ENCODE data around the gene ANP32B.
"Not testable (repeated sequence)": the region's sequence is repeated elsewhere in the genome, so short reads cannot be mapped to it uniquely, and the experiment has no call there.

Gene ANP32B

GRCh38 chr9:97964901-97965300 is 18.2 kb upstream of the ANP32B start:
- FAIRE-seq: no peak

DNA sequence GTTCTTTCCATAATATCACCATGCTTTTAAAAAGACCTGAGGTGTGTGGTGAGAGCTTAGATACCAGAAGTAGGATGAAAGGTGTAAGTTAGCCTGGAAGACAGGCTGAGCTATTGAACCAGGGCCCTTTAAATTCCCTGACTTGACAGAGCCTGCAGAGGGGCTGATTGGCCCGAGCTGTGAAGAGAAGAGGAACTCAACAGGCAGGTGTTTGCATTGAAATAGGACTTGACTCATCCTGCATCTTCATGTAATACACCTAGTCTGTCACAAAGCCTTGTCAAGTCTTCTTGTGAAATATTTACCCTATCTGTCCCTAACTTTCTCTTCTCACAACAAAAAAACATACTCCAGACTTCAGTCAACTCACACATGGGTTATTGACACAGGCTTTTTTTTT is 16.6 kb upstream of the ANP32B start:
- no peak for FAIRE-seq

DNA sequence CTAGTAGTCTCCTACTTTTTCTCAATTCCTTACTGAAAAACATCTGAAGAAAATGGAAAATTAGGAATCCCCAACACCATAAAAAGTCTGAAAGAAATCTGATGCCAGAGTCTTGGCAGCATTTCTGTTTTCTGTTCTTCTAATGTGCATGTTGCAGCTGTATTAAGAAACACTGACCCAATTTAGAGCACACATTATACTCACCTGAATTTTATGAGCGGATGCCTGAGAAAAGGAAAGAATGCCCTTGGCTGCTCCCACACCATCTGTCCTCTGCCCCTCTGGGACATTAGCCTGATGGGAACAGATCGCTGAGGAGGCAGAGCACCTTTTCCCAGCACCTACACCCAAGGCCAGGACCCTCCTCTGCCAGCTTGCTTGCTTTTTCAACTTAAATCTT is 14.1 kb upstream of the ANP32B start:
- no peak for FAIRE-seq

- no peak for FAIRE-seq
Measured at GRCh38 chr9:97970165-97970564, 13.0 kb upstream of the ANP32B start.

- no peak for FAIRE-seq
Measured at GRCh38 chr9:97972753-97973152, 10.4 kb upstream of the ANP32B start.

- FAIRE-seq: no peak
Measured at GRCh38 chr9:97975376-97975775, 7.8 kb upstream of the ANP32B start.

- FAIRE-seq: not testable (repeated sequence)
Measured at GRCh38 chr9:97976633-97977032, 6.5 kb upstream of the ANP32B start.

GRCh38 chr9:97978371-97979130 is 4.6 kb upstream of the ANP32B start:
- FAIRE-seq: no peak

DNA sequence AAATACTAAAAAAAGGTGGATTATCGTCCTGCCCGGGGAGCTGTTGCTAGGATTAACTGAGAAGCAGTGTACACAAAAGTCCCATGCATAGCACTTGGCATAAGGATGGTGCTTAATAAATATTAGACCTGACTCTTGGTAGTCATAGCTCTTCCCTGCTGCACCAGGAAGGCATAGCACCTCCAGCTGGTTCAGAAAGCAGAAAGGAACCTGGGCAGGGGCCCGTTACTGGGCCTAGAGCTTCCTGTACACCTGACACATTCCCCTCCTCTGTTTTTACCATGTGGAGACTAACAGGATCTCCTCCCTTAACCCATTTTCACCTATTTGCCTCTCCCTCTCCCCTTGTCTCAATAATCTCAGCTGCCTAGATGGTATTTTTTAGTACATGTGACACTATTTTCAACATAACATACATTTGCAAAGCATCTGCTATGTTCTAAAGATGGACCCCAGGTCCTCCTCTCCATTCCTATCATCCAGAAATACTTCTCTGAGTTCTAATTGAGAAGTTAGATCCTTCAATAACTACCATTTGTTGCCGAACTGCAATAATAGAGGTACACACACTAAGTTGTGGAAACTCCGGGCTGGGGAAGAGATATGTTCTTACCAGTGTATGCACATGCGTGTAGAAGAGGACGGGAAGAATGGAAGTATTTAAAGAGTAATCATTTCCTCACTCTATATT is 3.2 kb upstream of the ANP32B start:
- FAIRE-seq: no peak

DNA sequence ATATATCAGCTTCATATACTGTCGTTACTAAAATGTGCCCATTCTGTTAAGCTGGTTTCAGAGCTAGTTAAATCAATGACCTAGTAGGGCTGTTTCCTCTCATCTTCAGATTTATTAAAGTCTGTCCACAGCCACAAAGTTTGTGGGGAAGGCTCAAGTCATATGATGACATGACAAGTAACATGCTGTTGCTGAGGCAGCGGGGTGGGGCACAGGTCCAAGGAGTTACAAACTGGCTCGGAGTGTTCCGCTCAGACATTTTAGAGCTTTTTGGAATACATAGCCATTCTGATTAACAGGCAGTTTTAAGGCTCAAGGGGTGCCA is 2.7 kb upstream of the ANP32B start:
- no peak for FAIRE-seq

DNA sequence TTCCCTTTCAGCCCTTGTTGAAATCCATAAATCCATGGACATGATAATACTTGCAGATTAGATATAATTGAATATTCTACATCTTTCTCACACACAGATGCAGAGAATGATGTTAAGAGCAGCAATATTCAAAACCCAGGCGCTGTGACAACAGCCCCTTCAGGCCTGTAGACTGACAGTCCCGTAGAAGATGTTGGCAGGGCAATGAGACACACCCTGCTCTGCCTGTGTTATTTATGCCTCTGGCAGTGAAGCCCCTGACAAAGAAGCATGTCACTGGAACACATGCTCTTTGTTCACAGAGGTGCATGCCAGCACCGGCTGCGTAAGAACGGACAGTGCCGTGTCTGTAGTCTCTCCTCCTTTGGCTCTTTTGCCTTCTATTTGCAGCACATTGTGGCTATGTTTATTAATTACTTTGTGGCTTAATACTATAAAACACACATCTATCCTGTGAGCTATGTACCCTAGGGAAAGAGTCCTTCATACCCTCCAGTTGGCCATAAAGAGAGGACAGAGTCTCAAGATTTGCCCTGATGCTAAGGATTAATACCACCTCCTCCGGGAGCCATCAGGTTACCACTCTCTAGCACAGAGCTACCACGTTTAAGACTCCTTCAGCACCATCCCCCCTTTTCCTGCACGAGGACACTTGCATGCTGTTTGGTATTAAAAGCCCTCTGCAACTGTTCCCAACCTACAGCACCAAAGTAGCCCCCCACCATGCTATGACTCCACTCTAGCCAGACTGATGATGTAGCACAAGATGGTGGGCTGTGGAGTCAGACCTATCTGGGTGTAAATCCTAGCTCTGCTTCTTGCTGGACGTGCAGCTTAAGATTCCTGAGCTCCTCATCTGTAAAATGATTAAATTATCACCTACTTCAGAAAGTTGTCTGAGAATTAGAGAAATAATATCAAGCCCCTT is 2.0 kb upstream of the ANP32B start:
- FAIRE-seq: no peak

DNA sequence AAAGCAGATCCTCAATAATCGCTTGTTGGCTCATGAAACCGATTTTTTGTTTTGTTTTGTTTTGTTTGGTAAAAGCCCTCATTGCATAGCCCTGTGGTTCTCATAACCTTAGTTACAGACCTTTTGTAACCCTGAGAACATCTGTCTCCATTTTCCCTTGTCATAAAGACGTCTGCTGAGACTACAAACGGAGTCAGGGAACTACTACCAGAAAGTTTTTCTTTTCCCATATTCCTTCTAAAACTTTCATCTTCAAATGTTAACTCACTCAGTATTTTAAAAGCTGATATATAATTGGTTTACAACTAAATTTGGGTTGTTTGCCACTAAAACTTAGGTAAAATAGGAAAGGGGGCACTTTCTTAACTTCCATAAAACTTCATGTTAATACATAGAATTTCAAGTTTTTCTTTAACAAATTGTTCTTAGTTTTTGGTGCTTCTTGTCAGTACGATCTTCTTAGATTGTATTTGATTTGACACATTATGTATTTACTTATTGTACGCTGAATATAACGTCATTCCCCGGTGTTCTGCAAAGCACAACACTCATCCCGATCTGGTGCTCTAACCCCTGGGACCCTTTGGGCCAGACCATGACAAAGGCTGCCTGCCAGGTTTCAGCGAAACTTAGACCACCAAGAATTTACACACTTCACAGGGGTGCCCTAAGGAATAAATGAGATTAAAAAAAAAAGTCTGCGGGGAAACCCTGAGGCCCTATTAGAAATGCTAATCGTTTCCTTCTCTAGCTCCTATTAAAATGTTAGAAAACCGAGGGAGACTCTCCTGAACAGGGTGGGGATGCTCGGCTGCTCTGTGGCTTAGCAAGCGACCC is 1.1 kb upstream of the ANP32B start:
- FAIRE-seq: no peak

DNA sequence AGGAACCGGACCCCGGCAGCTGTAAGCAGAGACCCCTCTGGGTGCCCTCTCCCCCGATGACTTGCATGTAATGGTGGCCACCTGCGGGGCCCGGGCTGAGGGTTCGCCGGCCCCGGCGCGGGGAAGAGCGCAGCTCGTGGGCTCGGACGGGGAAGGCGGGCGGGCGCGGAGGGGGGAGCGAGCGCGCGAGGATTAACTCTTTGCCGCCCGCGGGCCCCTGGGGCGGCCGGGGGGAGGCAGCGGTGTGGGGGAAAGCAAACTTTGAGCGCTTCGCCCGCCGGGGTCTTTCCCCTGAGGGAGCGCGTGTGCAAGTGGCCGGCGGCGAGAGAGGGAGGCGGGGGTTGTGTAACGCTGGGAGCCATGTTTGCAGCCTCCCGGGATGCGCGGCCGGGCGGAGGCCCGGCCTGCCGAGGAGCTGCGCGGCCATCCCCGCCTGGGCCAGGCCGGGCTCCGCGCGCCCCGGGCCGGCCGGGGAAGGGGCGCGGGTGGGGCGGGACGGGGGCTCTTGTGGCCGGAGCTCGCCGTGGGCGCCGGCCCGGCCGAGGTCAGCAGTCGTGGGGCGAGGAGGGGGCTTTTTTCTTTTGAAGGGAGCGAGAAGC is 547 bp downstream of the ANP32B start:
- no peak for FAIRE-seq

DNA sequence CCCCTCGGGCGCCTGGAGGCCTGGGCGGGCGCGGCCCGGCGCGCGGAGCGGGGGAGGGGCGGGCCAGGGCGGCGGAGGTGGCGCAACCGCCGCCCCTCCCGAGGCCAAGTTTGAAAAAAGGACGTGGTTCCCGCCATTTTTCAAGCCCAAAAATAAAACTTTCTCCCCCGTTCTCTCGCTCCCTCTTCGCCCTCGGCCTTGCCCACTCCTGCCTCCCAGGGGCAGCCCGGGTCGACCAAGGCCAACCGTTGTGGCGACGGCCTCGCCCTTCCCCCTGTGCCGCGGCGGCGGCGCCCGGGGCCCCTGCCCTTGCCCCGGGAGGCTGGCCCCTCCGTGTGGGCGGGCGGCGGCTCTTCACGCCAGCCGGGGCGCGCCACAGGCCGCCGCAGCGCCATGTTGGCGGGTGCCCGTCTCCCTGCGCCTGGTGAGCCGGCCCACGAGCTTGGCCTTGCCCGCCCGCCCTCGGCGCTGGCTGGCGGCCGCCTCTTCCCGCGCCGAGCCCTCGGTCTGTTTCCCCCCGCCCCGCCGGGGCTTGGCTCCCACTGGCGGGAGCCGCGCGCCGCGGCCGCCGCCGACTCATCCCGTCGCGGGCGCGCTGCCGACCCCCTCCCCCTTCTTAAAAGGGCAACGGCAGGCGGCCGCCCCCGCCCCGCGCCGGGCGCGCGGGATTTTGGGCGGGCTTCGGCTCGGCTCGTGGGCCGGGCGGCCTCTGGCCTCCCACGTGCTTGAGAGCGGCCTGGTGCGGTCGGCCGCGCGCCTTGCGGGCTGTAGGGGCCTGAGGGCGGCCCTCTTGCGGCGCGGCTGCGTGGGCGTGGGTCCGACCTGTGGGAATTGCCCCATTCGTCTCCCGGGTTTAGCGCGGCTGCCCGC is 1.3 kb downstream of the ANP32B start:
- no peak for FAIRE-seq

GRCh38 chr9:97985058-97985861 is 2.1 kb downstream of the ANP32B start:
- no peak for FAIRE-seq

DNA sequence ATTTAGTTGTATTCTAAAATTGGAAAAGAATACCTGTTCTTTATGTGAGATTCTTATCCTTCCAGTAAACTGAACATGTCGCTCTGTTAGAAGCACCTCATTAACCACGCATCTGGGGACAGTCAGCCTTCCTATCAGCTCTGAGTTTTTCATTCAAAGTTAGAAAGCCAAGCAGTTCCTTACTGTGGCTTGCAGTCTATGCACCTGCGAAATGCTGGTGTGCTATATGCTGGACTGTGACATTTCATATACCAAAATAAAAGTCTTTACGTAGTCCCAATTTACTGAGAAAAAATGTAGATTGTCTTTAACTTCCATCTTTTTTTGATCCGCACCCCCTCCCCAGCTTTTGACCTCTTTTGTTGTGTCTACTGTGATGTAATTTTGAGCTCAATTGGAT is 4.3 kb downstream of the ANP32B start:
- no peak for FAIRE-seq

GRCh38 chr9:97990259-97990658 is 7.1 kb downstream of the ANP32B start:
- FAIRE-seq: no peak

- no peak for FAIRE-seq
Measured at GRCh38 chr9:97991818-97992217, 8.7 kb downstream of the ANP32B start.

DNA sequence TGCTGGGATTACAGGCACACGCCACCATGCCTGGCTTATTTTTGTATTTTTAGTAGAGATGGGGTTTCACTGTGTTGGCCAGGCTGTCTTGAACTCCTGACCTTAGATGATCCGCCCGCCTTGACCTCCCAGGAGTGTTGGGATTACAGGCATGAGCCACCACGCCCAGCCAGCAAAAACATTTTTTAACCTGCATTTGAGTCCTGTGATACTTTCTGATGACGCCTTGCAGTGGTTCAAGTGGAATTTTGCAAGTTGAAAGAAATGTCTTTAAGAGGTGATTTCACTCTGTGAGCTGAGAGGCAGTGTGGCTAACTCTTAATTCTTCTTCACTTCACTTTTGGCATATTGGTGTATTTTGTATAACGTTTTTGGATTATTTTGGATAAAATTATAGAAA is 9.1 kb downstream of the ANP32B start:
- FAIRE-seq: no peak

- no peak for FAIRE-seq
Measured at GRCh38 chr9:97993000-97993399, 9.9 kb downstream of the ANP32B start.

Data from islet of Langerhans (tissue), 1 donor.